Brain pericyte (primary cell): ENCODE measurements around the gene MTMR4.
"Not testable (repeated sequence)": the region's sequence is repeated elsewhere in the genome, so short reads cannot be mapped to it uniquely, and the experiment has no call there.

Experiments used
- DNase-seq: peaks from one replicate; pipeline ENCODE4 v3.0.0-alpha.2; 2012; ENCODE audit warnings: low read depth, low spot score

Gene MTMR4

DNA sequence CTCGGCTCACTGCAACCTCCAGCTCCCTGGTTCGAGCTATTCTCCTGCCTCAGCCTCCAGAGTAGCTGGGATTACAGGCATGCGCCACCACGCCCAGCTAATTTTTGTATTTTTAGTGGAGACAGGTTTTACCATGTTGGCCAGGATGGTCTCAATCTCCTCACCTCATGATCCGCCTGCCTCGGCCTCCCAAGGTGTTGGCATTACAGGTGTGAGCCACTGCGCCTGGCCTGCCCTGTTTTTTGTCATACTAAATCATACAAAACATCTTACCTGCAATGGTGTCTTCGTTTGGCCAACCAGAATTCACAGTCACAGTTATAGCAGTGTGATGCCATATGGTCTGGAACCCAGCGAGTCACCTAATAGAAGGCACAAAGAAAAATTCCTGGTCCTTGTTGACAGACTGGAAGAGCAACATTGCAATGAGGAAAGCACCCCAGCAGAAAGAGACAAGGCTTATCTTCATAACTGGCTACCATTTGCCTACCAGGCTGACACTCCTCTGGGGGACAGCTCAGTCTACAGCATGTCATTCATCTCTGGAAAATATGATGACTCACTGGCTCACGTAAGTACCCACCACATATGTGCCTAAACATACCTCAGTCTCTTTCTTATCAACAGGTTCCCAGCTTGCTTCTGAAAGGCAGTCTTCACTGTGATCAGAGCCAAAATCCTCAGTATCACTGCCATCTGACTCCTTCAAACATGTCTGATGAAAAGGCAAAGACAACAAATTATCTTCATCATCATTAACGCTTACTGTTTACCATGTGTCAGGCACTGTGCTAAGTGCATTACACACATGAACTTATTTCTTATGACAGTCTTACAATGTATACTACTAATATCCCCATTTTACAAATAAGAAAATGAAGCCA lies 22.0 kb downstream of the MTMR4 start:
- no peak for DNase-seq

DNA sequence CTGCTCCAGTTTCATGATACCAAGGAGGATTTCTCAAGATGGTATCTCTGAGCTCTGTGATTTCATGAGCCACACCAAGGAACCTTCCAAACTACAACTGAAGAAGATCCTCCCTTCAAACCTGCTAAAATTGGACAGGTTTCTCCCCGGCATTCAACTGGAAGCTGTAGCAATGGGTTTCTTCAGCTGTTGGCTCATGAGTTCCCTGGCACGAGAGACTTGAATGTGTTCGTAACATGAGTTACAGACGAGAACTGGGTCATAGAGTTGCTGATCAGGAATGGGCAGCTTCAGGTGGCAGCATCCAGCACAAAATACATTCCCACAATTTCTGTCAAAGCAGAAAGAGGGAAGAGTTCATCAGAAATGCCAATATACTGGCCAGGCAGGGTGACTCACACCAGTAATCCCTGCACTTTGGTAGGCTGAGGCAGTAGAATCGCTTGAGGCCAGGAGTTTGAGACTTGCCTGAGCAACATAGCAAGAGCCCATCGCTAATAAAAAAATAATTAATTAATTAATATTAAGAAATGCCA lies 22.9 kb downstream of the MTMR4 start:
- no peak for DNase-seq

DNA sequence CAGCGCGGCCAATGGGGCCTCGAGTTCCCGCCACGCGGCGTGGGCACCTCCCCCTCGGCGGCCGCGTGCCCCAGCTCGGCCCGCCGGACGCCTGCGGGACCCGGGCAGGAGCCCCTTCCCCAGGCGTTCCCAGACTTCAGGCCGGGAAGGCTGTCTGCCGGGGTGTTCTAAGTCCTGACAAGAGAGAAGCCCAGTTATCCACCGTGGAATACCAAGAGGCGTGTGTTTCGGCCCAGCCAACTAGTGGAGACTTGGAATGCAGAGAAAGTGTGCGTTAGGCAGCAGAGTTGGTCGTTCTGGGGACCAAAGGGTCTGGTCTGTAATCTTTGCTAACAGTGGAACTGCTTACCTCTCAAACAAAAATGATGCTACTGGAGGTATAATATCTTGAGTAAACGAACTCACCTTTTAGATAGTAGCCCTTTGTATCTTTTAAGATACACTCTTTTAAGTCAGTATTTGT lies 26.0 kb downstream of the MTMR4 start:
- no peak for DNase-seq

- DNase-seq, result no peak
Observed at GRCh38 chr17:58487589-58488427, 26.6 kb downstream of the MTMR4 start, which contains the start of gene HSF5. HSF5 (minus strand) TSS chr17:58488408; CDS start chr17:58488274, 134 bp downstream.

DNA sequence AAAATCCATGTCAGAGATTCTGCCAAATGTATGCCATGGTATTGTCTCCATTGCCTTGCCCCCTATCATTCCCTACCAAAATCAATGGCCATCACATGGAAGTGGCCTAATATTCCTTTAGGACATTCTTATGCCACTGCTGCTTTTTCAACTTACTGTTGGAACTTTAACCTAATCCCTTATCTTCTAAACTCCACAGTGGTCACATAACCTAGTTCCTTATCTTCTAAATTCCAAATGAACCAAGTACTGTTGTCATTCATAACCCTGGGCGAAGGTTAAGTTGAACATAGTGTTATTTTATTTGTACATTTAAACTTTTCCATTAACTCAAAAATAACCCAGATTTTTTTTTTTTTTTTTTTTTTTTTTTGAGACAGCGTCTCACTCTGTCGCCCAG lies 29.8 kb downstream of the MTMR4 start:
- no peak for DNase-seq

- DNase-seq, result not testable (repeated sequence)
Observed at GRCh38 chr17:58481798-58482197, 32.6 kb downstream of the MTMR4 start.

GRCh38 chr17:58480090-58480489 lies 34.3 kb downstream of the MTMR4 start:
- DNase-seq, result no peak

DNA sequence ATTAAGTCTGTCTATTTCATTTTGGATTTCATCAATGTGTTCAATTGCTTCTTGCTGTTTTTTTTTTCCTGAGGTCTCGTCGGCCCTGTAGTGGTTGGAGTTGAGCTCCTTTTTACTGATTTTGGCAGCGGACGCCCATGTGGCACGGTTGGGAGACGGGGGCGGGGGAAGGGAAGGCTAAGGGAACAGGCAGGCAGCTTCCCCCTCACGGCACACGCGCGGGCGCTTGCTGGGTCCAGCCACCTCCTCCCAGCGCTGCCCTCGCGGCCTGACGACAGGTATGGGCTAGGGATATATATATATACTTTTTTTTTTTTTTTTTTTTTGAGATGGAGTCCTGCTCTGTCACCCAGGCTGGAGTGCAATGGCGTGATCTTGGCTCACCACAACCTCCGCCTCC lies 37.6 kb downstream of the MTMR4 start:
- DNase-seq, result no peak

DNA sequence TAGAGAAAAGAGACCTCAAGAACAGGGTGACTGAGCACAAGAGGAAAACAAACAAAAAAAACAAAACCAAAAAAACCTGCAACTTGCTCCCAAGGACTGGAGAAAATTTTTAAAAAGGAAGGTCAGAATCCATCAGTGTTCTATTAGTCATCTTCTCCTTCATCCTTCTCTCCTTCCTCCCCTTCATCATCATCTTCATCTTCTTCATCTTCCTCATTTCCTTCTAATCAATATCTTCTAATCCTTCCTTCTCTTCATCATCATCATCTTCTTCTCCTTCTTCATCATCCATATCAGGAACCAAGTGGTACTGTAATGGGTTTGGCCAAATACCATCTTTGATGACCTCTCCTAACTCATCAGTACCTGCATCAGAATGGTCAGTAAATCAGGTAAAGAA lies 38.5 kb downstream of the MTMR4 start:
- no peak for DNase-seq

- DNase-seq, result no peak
Observed at GRCh38 chr17:58470356-58470755, 44.1 kb downstream of the MTMR4 start.

DNA sequence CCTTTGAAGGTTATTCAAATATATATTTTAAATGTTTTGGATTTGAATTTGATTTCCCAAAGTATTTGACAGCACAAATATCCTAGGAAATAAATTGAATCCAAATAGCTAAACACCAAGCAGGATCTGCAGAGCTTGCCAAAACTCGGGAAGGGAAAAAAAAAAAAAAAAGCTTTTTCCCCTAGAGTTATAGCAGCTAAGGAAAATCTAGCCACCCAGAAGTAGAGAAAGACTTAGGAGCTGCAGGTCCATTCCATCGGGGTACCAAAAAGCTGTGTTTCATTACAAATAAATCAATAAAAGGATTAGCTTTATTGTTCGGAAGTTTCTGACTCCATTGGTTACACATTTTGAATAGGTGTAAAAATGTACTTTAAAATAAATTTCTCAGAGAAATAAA lies 45.5 kb downstream of the MTMR4 start:
- no peak for DNase-seq

DNA sequence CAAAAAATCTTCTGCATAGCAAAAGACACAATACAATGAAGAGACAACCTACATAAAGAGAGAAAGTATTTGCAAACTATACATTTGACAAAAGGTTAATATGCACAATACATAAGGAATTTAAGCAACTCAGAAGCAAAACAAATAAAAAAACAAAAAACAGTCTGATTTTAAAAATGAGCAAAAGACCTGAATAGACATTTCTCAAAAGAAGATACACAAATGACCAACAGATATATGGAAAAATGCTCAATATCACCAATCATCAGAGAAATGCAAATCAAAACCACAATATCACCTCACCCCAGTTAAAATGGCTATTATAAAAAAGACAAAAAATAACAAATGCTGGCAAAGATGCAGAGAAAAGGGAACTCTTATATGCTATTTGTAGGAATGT lies 58.9 kb downstream of the MTMR4 start:
- DNase-seq, result no peak

GRCh38 chr17:58452738-58453137 lies 61.7 kb downstream of the MTMR4 start:
- no peak for DNase-seq

- peak; percentile 42 for DNase-seq
Observed at GRCh38 chr17:58447039-58447975, 67.1 kb downstream of the MTMR4 start.

GRCh38 chr17:58446086-58446485 lies 68.4 kb downstream of the MTMR4 start:
- no peak for DNase-seq
